ENCODE data around the gene TSGA10. TPM values are rescaled to one million over a fixed set of nuclear protein-coding genes. Genes with fewer than 3 reads are reported as not detected.

TSGA10 gene
- total and polyA plus RNA-seq, 4 donors: 3.8 to 37.3 (median 9.1) TPM

DNA sequence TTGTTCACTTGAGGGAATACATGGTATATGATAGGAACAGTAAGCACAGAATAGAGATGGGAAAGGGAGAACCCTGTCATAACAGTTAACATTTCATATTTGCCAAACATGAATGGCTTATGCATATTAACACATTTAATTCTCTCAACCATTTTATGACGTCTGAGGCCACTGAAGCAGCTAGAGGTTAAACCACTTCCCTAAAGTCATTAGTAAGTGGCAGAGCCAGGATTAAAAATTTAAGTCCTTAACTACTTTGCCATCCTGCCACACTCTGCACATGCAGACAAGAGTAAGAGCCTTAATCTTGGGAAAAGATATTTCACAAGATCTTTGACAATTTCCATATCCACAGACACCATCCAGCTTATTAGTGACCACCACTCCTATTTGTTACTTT, 2.1 kb upstream of the TSGA10 start:
- no peak for DNase-seq
- peaks cover 5 to 19% (median 8%) of the 10 kb centered on the region in 4 donors for H3K36me3 ChIP-seq (ENCODE audit: control insufficient read depth in 4 of 4, insufficient read depth in 4 of 4, low read length in 4 of 4)
- TF ChIP-seq, protein P1, sequence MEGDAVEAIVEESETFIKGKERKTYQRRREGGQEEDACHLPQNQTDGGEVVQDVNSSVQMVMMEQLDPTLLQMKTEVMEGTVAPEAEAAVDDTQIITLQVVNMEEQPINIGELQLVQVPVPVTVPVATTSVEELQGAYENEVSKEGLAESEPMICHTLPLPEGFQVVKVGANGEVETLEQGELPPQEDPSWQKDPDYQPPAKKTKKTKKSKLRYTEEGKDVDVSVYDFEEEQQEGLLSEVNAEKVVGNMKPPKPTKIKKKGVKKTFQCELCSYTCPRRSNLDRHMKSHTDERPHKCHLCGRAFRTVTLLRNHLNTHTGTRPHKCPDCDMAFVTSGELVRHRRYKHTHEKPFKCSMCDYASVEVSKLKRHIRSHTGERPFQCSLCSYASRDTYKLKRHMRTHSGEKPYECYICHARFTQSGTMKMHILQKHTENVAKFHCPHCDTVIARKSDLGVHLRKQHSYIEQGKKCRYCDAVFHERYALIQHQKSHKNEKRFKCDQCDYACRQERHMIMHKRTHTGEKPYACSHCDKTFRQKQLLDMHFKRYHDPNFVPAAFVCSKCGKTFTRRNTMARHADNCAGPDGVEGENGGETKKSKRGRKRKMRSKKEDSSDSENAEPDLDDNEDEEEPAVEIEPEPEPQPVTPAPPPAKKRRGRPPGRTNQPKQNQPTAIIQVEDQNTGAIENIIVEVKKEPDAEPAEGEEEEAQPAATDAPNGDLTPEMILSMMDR (IDR thresholded peaks at IDR 0.05; ENCODE audit: control extremely low read depth, extremely low read depth): no peak
- no peak for ATAC-seq (ENCODE audit: insufficient read depth, low FRiP score)
- no peak overlapping the region for H3K27ac ChIP-seq (ENCODE audit: low read depth in 1 of 2, low read length in 1 of 2)
- H3K27me3 ChIP-seq (ENCODE audit: control insufficient read depth in 3 of 3, insufficient read depth in 3 of 3, low read length in 2 of 3): no peaks in the 10 kb centered on the region
- no peak overlapping the region for H3K4me3 ChIP-seq
- no peaks in the 10 kb centered on the region for H3K9me3 ChIP-seq (ENCODE audit: control insufficient read depth in 4 of 4, insufficient read depth in 3 of 4, low read length in 3 of 4)
- H3K9ac ChIP-seq (ENCODE audit: insufficient read depth in 1 of 2, low read length in 2 of 2): no peak overlapping the region
- peaks cover 4 to 18% (median 5%) of the 10 kb centered on the region in 5 donors for H3K4me1 ChIP-seq (ENCODE audit: control insufficient read depth in 5 of 5, insufficient read depth in 5 of 5, low read length in 5 of 5)
- 42 to 70% methylated on average over 1 of the region's 1 CpG for WGBS, 2 donors

DNA sequence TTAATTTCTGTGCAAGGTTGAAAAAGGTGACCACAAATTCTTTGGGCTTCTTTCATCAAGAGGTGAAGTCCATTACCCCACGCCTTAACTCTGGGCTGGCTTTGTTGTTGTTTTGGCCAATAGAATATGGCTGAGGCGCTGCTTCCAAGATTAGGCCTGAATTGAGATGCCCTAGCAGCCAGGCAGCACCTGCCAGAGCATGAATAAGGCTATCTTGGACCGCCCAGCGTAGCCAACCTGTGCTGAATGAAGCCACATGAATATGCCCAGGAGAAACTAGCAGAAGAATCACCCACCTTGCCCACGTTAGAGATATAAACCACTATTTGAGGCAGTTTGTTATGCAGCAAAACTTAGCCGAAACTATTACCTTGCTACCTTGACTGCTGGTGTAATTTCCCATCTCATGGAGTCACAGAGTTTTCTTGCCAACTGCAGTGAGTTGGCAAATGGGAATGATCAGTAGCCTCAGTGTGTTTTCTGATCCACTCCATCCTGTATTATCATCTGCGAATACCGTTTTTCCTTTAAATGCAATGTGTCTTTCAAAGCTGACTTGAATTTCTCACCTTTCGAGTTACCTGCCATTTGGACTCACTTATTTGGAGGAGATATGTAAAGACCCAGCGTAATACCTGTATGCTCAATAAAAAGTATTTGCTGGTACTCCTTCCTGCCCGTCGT, 679 bp downstream of the TSGA10 start:
- TF ChIP-seq, protein P1 (IDR thresholded peaks at IDR 0.05; ENCODE audit: control extremely low read depth, extremely low read depth): no peak
- Histone ChIP-seq H3K9ac (ENCODE audit: insufficient read depth in 1 of 2, low read length in 2 of 2) (peak overlapping the region; percentile 57 to 58), H3K36me3 (ENCODE audit: control insufficient read depth in 4 of 4, insufficient read depth in 4 of 4, low read length in 4 of 4) (peaks cover 2 to 16% (median 6%) of the 10 kb centered on the region in 4 donors), H3K27ac (ENCODE audit: low read depth in 1 of 2, low read length in 1 of 2) (peak overlapping the region; percentile 93 to 98), H3K4me1 (ENCODE audit: control insufficient read depth in 5 of 5, insufficient read depth in 5 of 5, low read length in 5 of 5) (peaks cover 4 to 18% (median 5%) of the 10 kb centered on the region in 5 donors), H3K4me3 (peak overlapping the region; percentile 84), H3K9me3 (ENCODE audit: control insufficient read depth in 4 of 4, insufficient read depth in 3 of 4, low read length in 3 of 4) (no peaks in the 10 kb centered on the region), H3K27me3 (ENCODE audit: control insufficient read depth in 3 of 3, insufficient read depth in 3 of 3, low read length in 2 of 3) (no peaks in the 10 kb centered on the region)
- ATAC-seq (ENCODE audit: insufficient read depth, low FRiP score) (no peak), DNase-seq (peak in 1 of 3 donors; percentile 4)
- 41 to 42% methylated on average over 12 of the region's 12 CpGs for WGBS, 2 donors

GRCh38 chr2:99152199-99152895, 2.4 kb downstream of the TSGA10 start:
- DNase-seq (no peak), ATAC-seq (ENCODE audit: insufficient read depth, low FRiP score) (no peak)
- H3K4me3 ChIP-seq: no peak overlapping the region
- no peaks in the 10 kb centered on the region for H3K27me3 ChIP-seq (ENCODE audit: control insufficient read depth in 3 of 3, insufficient read depth in 3 of 3, low read length in 2 of 3)
- TF ChIP-seq, protein P1 (IDR thresholded peaks at IDR 0.05; ENCODE audit: control extremely low read depth, extremely low read depth): no peak
- no peaks in the 10 kb centered on the region for H3K9me3 ChIP-seq (ENCODE audit: control insufficient read depth in 4 of 4, insufficient read depth in 3 of 4, low read length in 3 of 4)
- 90 to 92% methylated on average over 7 of the region's 7 CpGs for WGBS, 2 donors
- H3K4me1 ChIP-seq (ENCODE audit: control insufficient read depth in 5 of 5, insufficient read depth in 5 of 5, low read length in 5 of 5): peaks cover 4 to 18% (median 5%) of the 10 kb centered on the region in 5 donors
- H3K9ac ChIP-seq (ENCODE audit: insufficient read depth in 1 of 2, low read length in 2 of 2): no peak overlapping the region
- no peak overlapping the region for H3K27ac ChIP-seq (ENCODE audit: low read depth in 1 of 2, low read length in 1 of 2)
- H3K36me3 ChIP-seq (ENCODE audit: control insufficient read depth in 4 of 4, insufficient read depth in 4 of 4, low read length in 4 of 4): peaks cover 2 to 10% (median 3%) of the 10 kb centered on the region in 4 donors
